Stimulated activated CD4-positive, alpha-beta T cell treated with anti-CD3 and anti-CD28 coated beads, Interleukin-1b, Interleukin-23, amount 100 ng/mL, for 24 hours (primary cell): ENCODE data around the gene C19orf81.

Experiments
- DNase-seq, 4 experiments: peaks; one replicate each; pipeline ENCODE4 v3.0.0-alpha.2; 2020; ENCODE audit warnings: low read depth in 4 of 4, low spot score in 1 of 4

Gene C19orf81

DNA sequence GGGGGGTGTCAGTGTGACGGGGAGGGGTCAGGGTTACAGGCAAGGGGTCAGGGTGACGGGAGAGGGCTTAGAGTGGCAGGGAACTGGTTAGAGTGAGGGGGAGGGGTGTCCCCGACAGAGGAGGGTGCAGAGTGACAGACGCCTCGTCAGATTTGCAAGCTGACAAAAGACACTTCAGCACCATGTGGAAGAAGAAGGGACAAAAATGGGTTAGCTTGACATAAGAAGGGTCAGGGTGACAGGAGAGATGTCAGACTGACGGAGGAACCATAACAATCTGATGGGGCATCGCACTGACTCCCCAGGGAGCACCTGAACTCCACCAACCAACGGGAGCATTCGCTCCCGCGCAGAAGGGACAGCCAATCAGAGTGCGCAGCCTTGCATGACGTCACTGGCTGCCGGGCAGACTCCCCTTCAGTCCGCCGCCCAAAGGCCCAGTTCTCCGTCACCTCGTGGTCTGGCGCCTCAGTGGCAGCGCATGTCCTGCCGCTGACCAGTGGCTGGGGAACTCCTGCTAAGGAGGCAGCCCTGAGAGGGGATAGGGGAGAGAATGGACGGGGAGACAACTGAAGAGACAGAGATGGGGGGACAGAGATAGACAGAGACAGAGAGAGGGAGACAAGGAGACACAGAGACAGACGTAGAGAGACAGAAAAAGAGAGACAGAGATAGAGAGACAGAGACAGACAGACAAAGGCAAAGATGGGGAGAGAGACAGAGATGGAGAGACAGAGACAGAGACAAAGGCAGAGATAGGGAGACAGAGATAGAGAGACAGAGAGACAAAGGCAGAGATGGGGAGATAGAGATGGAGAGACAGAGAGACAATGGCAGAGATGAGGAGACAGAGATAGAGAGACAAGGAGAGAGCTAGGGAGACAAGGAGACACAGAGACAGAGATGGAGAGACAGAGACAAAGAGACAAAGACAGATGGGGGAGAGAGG, 30.2 kb downstream of the C19orf81 start:
- DNase-seq, result peak; percentile 21 to 73 (median 60)

DNA sequence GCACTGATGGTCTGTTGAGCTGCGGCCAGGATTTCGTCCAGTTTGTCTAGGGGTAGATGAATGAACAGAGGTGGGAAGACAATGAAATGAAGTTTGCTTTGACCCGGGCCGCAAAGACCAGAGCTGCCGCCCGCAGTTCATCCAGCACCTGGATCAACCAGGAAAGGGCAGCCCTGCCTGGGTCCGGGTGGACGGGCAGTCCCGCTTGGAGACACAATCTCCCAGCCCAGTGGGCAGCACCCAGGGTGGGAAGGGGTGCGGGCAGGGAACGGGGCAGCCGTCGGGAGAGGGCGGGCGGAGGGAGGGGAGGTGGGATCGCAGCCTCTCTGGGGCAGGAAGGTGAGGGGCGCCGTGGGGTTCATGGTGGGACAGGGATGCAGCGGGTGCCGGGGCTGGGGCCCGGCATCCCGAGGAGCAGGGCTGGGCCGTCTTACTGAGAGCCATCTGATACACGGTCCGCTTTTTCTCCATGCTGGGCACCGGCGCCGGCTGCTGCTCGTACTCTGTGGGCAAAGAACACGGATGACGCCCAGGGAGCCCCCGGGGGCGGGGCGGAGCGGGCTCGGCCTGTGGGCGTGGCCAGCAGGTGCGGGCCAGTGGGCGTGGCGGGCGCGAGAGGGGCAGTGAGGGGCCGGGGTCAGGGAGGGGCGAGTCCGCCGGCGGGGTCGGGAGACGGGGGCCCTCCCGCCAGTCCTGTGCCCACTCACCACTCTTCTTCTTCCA, 37.2 kb downstream of the C19orf81 start:
- no peak for DNase-seq

DNA sequence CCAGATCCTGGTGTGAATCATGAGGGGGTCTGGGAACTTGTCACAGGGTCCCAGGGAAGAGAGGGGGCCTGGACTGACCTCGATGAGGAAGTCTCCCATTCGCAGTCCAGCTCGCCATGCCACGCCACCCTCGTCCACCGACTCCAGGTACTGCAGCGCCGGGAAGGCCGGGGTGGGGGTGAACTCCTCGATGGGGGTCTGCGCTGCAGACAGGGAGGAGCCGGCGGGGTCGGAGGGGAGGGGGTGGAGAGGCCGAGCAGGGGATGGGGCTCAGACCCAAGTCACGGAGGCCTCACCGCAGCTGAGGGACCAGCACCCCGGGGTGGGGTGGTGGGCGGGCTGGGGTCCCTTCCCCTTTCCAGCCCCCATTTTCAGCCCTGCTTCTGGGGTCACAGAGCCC, 39.5 kb downstream of the C19orf81 start:
- DNase-seq, result no peak

DNA sequence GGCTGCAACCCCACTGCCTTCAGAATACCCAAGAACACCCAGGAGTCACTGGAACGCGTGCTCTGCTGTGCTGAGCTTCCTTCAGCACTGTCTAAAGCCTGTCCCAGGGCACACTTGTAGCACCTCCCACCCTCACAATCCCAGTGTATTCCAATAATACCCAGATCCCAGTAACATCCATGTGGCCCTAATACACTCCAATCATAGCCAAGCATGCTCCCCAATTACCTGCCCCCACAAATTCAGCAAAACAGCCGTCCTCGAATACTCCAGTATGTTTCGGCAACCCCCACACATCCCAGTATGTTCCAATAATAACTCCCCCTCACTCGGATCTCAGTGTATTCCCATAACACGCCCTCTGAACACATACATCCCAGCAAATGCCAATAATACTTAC, 41.2 kb downstream of the C19orf81 start:
- DNase-seq, result no peak

DNA sequence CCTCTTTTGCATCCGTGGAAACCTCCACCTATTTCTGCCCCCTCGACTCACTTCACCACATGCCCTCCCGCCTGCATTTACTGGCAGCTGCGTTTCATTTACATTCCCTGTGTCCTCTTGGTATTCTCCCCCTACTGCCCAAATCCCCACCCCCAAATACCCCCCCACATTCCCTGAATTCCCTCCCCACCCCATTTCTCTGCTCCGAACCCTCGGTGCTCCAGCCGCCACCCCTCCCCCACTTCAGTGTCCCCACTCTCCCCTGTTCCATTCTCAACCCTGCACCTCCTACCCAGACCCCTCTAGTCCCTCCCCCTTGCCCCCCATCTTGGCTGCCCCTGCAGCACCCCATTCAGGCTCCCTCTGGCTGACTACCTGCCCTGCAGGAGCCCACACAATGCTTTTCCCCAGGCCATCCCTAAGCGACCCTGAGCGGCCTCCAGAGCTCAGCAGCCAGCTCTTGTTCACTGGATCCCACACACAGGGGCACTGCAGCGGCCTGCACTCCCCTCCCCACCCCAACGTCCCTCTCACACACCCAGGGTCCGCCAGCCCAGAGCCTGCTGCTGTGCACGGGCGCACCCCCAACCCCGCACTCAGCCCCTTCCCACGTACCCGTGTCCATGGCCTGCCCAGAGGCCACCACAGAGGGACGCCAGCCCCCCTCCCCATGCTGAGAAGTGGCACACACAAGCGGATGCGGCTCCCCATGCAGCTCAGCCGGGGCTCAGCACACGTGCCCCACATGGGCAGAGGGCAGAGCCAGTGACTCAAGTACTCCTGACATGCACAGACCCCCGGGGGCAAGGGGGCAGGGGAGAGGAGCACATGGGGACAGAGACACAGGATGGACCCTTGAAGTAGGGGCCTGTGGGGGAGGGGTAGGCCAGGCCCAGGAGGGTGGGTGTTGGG, 44.1 kb downstream of the C19orf81 start:
- DNase-seq, result no peak

DNA sequence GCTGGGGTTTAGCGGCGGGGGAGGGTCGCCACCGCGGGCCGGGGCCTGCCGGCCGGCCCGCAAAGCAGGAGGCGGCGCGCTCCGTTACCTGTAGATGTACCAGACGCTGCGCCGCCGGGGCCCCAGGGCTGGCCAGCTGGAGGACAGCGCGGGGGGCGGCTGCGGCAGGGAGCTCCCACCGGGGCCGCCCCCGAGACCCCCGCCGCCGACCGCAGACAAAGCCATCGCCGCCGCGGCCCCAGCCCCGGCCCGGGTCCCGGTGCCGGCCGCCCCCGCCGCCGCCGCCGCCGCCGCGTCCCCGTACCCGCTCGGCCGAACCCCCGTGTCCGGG, 45.5 kb downstream of the C19orf81 start:
- DNase-seq, result no peak

DNA sequence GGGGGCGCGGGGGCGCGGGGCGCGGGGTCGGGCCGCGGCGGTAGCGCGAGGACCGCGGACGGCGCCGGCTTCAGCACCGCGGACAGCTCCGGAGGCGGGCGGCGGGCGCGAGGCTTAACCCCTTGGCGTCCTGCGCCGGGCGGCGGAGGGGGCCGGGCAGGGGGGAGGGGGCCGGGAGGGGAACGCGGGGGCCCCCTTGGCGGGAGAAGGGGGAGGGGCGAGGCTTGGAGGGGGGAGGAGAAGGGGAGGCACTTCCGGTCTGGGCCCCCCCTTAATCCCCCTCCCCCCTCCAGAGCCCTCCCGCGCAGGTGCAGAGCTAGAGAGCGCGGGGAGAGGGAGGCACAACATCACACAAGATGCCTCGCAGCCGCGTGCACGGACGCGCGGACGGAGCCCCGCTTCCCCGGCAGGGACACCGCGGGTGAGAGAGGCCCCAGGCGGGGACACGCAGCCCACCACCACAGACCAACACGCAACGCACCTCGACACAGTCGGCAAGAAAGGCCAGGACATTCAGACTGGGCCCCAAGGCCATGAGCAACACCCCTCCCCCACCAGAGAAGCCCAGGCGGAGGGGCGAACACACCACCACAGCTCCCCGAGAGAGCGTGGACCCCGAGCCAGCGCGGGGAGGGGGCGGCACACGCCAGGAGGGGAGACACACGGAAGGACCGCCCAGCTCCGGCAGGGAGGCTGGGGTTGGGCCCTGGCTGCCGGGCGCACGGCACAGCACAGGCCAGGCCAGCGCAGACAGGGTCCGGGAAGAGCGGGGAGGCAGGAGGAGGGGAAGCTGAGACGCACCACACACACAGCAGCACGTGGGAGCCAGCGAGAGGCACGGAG, 46.2 kb downstream of the C19orf81 start:
- DNase-seq, result no peak

DNA sequence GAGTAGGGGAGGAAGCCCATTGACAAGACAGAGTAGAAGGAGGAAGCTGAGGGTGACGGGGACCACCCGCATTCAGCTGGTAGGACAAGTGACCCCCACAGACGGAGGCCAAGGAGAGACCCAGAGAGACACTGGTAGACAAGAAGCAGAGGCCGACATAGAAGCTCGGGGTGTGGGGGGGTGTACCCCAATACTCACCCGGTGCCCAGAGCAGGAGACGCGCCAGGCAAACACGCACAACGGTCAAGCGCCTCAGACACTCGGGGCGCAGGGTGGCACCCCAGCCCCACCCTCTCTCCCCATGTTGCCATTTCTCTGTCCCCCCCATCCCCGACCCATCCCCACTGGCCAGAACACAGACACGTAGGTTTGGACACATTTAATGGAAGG, 46.8 kb downstream of the C19orf81 start:
- no peak for DNase-seq

DNA sequence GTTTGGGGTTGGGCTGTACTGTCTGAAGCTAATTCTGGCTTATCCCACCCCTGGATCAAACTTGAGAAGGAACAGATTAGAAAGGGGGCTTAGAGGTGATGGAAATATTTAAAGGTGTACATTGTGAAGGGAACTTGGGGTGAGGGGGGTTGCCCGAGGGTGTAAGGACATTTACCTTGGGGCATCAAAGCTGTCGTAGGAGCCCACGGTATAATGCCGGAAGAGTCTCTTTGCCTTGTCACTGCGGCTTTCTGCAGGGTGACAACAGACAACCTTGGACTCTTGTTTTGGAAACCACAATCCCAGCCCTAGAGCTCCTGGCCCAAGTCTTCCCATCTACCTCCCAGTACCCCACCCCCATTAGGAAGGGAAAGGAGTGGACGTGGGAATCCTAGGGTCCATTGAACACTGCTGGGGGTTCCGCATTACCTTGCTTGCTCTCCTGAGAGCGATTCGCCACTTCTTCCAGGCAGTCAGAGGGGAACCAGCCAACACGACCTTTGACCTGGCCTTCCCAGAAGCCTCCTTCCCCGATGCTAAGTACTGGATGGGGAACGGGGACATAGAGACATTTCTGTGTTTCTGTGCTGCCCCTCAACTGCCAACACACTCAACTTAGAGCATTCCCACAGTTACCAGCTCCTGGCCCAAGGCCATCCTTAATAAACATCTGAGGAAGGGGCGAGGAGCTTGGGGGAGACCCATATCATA, 48.3 kb downstream of the C19orf81 start:
- no peak for DNase-seq

DNA sequence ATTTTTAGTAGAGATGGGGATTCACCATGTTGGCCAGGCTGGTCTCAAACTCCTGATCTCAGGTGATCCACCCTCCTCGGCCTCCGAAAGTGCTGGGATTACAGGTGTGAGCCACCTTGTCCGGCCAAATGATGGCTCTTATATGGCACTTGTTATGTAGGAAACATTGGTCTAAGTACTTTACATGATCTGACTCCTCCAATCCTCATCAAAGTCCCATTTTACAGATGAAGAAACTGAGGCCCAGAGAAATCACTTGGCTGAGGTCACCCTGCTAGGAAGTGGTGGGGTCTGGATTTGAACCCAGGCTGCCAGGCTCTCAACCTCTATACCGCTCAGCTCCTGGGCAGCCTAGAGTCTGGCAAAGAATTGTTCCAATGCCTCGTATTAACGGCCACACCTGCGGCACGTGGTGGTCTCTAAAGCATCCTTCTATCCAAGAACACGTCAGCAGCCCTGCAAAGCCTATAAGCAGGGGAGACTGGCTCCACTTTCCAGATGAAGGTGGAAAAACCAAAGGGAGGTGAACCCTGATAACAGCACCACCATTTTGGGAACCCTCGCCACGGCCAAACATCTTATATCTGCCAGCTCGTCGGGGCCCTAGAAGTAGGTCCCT, 52.2 kb downstream of the C19orf81 start:
- no peak for DNase-seq

DNA sequence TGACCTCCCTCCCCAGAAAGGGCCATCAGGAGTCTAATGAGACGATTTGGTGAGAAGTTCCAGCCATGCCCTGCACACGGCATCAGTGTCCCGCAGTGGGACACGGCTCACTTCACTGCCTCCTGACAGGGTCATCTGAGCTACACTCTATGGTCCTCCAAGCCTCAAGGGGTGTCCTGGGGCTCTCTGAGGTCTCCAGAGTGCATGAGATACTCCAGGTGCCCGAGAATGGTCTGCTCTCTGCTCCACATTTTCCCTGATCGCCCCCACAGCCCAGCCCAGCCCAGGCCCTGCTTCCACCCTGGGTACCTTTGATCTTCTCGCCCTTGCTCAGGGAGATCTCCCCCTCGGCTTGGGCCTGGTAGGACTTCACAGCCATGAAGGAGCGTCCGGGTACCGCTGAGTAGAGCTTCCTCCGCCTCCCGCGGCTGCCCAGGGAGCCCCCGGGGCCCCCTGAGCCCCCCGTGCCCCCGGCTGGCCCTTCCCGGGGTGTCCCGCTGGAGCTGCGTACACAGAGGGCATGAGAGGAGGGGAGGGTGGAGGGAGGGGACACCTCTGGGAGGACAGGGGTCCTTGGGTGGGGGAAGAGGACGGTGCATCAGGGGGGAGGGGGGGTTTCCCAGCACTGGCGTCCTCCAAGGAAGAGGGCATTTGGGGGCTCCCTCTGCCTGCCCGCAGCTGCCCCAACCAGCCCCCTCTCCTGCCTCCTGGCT, 53.1 kb downstream of the C19orf81 start:
- DNase-seq, result no peak

DNA sequence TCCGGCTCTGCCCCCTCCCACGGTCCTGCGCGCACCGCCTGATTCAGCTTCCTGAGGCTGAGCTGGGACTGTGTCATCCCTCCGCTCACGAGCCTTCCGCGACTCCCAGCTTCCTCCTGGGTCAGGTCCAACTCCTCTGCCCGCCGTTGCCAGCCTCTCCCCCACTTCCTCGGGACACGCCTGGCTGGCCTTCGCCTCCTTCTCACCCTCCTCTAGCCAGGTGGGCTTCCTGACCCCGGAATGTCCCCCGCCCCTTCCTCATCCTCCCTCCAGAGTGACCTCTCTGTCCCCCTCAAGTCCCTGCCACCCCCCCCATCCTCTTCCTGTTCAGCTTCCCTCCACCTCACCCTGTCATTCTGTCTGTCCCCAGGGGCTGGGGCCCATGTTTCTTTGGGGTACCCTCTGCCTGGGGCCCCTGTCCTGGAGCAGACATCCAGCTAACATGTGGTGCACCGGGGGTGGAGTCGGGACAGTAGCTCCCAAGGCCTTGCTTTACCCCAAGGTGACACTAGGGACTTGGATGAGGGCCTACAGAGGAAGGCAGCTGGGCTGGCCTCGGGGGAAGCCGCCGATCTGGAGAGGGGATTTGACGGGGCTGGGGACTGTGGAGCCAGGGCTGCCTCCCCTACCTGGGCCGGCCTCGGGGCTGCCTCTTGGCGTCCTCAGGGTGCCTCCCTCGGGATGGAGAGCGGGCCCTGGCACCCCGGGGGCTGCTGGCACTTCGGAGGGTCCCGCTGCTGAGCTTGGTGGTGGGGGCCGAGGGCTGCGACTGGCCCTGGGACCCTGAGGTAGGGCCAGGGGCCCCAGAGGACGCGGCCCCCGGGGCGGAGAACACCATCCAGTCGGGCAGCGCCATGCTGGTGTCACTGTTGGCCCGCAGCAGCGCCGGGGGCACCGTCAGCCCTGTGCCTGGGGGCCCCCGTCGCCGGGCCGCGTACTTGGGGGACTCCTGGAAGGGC, 53.9 kb downstream of the C19orf81 start:
- DNase-seq, result no peak

DNA sequence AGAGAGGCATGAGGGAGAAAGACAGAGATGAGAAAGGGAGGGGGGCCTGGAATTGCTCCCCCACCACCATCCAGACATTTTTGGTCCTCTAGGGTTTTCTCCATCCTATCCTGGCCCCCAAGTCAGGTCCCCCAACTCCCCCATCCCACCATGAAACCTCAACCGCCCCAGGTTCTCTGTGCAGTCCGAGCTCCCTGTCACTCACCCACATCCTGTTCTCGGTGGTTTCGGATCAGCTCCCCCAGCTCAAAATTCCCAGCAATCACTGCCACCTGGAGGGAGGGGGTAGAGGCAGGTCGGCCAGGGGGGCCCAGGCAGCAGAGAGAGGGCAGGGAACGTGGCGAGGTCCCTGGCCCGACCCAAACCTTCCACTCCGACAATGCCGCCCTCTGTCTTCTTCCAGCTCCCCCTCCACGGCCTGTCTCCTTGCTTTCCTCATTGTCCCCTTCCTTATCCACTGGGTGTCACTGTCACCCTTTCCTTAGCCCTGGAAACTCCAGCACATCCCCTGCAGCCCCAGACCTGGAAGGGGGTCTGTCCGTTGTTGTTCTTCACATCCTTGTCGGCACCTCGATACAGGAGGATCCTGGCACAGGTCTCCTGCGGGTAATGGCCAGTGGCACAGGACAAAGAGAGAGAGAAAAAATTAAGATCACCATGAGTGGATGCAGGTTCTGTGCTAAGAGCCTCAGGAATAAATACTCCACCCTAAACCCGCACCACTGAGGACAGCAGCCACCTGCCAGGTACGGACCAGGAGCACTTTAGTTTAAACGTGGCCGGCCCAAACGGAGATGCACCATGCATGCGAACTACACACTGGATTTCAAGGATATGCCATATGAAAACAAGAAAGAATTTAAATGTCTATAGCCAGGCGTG, 54.9 kb downstream of the C19orf81 start:
- DNase-seq, result no peak

DNA sequence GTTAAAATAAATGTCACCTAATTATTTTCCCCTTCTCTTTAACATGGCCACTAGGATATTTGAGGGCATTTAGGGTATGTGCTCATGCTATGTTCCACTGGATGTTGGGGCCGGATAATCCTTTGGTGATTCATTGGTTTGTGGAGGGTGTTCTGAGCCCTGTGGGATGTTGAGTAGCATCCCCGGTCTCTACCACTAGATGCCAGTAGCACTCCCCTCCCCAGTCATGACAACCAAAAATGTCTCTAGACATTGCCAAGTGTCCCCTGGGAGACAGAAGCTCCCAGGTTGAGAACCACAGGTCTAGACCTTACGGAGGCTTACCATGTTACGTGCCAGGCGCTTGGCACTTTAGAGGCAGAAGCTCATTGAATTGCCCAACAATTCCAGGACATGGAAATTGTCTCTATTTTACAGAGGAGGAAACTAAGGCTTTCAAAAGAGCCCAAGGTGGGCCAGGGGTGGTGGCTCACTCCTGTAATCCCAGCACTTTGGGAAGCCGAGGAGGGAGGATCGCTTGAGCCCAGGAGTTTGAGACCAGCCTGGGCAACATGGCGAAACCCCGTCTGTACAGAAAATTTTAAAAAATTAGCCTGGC, 56.3 kb downstream of the C19orf81 start:
- DNase-seq, result no peak

DNA sequence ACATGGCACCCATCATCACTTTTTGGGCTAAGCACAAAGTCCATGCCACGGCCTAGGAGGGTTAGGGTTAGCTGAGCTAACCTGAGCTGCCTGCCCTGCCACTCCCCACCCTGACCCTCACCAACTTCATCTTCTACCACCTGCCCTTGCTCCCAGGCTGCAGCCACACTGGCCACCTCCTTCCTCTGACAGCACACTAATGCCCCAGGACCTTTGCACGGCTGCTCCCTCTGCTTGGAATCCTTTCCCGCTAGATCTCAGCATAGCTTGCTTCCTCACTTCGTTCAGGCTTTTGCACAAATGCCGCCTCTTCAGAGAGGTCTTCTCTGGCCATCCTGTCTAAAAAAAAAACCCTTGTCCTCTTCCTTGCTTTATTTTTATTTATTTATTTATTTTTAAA, 57.1 kb downstream of the C19orf81 start:
- no peak for DNase-seq

DNA sequence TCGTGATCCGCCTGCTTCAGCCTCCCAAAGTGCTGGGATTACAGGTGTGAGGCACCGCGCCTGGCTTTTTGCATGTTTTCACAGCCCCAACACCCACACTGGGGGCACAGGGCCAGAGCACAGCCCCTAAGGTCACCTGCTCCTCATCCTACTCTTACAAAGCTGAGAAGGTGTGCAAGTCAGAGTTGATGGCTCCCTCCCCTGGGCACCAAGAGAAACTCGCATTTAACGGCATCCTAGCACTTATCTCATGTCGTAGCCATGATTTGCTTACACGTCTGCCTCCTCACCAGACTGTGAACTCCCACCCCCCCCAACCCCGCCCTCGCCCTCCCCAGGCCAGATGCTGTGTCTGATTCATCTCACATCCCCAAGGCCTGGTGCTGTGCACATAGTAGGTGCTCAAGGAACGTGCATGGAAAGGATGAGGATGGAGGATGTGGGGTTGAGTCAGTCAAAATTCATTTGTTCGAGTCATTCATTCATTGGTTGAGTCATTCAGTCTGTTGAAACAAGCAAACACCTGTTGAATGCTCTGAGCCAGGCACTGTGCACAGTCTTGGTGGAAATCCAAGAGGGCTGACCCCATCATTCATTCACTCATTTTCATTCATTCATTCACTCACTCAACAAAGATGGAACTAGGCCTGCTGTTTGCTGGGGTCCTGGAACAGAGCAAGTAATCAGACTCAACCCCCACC, 59.1 kb downstream of the C19orf81 start:
- DNase-seq, result no peak
